GM18867 (cell line): Measurements from ENCODE around the gene RNF222.
"Not testable (repeated sequence)": the region's sequence is repeated elsewhere in the genome, so short reads cannot be mapped to it uniquely, and the experiment has no call there.

ENCODE experiments used
- ATAC-seq: cut with Tn5 transposase; IDR thresholded peaks from one replicate; pipeline ENCODE4 v1.9.1; 2021; ENCODE audit warnings: mild to moderate bottlenecking, moderate library complexity; ENCODE audit not compliant: unreplicated experiment

RNF222 gene

GRCh38 chr17:8382052-8382879, 15.4 kb downstream of the RNF222 start:
- ATAC-seq: no peak

- ATAC-seq: no peak
Observed at GRCh38 chr17:8380049-8380448, 17.6 kb downstream of the RNF222 start.

DNA sequence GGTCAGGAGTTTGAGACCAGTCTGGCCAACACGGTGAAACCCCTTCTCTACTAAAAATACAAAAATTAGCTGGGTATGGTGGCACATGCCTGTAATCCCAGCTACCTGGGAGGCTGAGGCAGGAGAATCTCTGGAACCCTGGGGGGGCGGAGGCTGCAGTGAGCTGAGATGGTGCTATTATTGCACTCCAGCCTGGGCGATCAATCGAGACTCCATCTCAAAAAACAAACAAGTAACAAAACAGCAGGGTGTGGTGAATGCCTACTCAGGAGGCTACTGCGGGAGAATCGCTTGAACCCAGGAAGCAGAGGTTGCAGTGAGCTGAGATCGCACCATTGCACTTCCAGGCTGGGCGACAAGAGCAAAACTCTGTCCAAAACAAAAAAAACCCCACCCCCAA, 19.5 kb downstream of the RNF222 start:
- not testable (repeated sequence) for ATAC-seq

DNA sequence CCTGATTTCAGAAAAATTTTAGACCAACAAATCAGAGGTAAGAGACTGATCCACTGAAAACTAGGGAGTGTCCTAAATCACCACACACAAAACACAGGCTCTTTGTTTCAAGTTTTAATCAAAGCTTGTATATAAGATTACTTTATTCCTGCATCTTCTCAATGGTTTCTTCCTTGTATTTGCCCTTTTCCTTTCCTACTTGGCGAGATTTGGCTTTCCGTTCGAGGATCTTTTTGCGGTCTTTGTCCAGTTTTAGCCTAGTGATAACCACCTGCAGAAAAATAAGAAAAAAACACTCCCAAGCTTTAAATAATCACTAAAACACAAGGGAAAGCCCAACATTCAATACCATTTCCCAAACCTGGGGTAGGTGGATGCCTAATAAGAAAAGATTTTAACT, 20.2 kb downstream of the RNF222 start:
- no peak for ATAC-seq

DNA sequence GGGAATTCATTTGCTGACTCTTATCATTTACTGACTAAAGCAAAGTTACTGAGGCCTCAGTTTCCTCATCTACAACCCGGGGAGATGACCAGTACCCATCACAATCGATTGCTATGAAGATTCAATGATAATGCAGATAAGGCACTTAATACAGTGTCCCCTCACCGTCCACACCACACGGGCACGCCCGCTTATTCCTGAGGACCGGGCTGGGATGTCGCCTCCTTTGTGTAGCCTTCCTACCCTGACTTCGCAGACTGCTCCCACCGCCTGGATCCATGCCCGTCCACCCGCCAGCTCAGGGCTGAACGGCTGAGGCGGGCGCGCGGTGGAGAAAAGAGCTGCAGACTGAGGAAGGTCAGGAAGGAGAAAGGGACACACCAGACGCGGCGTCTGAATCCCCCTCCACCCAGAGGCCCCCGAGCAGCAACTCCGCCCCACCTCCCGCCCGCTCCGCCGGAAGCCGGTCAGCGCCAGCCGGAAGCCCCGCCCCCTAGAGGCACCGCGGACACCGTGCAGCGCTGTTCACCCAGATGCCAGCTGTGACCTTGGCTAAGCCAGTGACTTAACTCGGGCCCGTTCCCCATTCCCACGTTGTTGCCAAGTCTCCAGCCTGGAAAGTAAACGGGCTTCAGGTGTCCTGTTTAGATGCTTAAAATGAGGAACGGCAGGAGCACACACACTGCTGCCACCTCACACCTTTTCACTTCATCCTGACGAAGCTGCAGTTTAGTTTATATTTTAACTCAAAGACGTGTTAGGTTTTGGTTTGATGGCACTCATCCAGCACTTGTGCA, 21.2 kb downstream of the RNF222 start, which contains the start of gene KRABD2:
KRABD2 (minus strand) TSS at position 434 of the 797 bp plus-strand sequence.
- peak; percentile 88 for ATAC-seq

DNA sequence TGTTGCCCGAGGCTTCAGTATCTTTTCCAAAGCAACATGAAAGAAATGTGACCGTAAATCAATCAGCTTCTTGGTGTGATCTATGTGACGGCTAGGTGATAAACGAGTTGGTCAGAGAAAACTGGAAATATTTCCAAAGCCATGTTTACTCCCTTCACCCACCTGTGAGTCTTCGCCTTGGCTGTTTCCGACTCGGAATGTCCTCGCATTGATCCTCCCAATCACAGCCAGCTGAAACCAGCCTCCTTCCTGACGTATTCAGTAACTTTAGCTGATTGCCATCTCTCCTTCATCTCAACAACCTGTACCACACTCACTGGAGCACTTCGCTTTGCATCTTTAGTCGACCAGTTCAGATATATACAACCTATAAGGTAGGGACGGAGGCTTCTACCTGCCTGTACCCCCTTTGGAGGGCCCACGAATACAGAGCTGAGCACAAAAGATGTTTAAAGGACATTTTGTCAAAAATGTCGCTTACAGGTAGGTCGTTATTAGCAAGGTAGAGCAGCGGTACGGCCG, 21.8 kb downstream of the RNF222 start:
- ATAC-seq: no peak

DNA sequence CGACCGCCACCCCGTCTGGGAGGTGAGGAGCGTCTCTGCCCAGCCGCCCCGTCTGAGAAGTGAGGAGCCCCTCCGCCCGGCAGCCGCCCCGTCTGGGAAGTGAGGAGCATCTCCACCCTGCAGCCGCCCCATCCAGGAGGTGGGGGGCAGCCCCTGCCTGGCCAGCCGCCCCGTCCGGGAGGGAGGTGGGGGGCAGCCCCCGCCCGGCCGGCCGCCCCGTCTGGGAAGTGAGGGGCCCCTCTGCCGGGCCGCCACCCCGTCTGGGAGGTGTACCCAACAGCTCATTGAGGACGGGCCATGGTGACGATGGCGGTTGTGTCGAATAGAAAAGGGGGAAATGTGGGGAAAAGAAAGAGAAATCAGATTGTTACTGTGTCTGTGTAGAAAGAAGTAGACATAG, 23.8 kb downstream of the RNF222 start:
- not testable (repeated sequence) for ATAC-seq

DNA sequence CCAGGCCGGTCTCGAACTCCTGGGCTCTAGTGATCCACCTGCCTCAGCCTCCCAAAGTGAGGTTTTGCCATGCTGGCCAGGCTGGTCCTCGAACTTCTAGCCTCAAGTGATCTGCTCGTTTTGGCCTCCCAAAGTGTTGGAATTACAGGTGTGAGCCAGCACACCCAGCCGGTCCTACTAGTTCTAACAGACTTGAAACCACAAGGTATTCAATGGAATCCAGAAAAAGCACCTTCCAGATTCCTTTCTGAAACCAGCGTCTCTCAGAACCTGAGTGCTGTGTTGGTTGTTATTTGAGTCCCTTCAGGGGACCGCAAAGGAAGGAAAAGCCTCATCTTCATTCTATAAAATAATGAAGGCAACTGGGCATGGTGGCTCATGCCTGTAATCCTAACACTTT, 25.2 kb downstream of the RNF222 start:
- no peak for ATAC-seq

- ATAC-seq: no peak
Observed at GRCh38 chr17:8371786-8372185, 25.8 kb downstream of the RNF222 start.

DNA sequence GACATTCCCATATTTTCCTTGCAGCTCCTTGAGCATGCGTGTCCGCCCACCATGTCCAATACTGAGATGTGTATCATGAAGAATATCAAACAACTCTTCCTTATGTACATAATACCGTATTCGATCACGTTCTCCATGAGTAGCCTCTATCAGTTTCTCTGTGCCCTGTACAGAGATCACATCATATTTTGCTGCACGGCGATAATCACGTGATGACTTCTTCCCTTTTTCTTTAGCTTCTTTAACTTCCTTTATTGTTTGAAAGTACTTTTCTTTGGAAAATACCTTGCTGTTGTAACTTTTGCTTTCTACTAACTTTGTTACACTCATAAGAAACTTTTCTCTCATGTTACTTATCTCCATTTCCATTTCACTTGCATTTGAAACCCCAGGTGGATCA, 27.7 kb downstream of the RNF222 start:
- no peak for ATAC-seq

GRCh38 chr17:8368193-8368592, 29.4 kb downstream of the RNF222 start:
- ATAC-seq: no peak

GRCh38 chr17:8366231-8366630, 31.4 kb downstream of the RNF222 start:
- no peak for ATAC-seq

DNA sequence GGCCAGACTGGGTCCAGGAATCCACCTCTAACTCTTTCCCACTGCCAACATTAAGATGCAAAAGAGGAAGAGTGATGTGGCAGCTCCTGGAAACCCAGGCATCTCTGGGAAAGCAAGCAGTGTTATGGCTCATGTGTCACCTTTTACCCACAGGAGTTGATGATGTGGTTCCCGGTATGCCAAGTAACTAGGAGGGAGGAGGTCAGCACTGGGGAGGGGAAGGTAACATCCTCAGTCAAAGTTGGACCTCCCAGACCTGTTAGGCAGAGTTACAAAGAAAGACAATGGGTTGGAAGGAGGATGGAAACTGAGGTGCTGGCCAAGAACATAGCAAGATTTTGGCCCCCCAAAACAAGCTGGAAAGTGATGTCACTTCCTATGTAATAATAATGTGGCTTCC, 32.5 kb downstream of the RNF222 start:
- ATAC-seq: no peak

- no peak for ATAC-seq
Observed at GRCh38 chr17:8362651-8363332, 34.8 kb downstream of the RNF222 start.

DNA sequence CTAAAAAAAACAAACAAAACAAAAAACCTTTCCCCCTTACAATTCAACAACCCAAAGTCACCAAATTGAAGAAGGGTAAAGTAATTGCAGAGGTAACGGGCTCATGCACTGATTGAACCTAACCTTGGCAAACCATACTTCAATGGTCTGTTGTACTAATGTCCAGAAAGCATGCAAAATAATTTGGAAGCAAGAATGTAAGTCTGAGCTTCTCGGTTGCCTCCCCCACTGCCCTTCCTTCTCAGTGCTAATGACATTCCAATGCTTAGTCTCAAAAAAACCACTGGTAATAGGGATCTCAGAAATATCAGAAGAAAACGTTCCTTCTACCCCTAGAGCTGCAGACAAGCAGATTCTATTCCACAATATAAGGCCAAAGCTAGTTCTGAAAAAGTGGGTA, 36.9 kb downstream of the RNF222 start:
- ATAC-seq: no peak

DNA sequence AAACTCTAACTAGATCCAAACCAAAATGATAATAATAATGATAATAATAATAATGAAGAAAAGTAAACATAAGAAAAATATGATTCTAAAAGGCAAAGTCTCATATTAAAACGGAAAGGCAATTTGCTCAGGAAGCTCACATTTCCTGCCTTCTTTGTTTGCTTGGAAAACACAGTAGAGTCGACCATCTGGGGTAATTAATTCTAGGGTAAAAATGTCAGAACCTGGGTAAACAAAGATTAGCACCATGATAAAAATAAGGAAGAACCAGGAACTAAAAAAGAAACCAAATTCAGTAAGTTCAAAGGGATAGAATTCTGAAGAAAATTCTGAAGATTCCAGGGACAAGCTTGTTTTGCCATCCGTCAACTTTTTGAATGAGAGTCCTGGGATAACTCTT, 37.4 kb downstream of the RNF222 start:
- ATAC-seq: no peak

- no peak for ATAC-seq
Observed at GRCh38 chr17:8359769-8360168, 37.9 kb downstream of the RNF222 start.

DNA sequence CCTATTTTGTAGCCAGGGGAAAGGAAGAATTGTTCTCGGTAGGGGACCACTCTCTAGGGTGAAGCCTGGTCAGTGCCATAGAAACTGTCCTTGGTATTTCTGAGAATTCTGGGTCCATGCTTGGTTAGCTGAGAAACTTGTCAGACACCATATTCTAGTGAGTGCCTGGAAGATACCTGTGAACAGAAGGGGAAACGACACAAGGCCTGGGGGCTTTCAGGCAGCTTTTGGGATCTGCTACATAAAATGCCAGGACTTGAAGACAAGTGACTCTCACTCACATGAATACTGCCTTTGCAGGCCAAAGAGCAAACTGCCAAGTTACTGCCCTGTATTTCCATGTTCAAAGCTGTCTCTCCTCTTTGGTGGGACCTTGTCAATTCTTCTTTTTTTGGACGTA, 39.7 kb downstream of the RNF222 start:
- ATAC-seq: no peak

GRCh38 chr17:8354236-8354635, 43.4 kb downstream of the RNF222 start:
- no peak for ATAC-seq

DNA sequence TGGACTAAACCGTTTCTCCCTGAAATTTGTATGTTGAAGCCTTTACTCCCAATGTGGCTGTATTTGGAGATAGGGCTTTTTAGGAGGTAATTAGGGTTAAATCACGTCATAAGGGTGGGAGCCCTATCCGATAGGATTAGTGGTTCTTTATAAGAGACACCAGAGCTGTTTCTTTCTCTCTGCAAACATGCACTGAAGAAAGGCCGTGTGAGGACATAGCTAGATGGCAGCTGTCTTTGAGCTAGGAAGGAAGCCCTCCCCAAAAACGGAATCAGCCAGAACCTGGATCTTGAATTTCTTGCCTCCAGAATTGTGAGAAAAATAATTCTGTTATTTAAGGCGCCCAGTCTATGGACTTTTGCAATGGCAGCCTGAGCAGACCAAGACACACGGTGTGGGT, 43.9 kb downstream of the RNF222 start:
- ATAC-seq: no peak

DNA sequence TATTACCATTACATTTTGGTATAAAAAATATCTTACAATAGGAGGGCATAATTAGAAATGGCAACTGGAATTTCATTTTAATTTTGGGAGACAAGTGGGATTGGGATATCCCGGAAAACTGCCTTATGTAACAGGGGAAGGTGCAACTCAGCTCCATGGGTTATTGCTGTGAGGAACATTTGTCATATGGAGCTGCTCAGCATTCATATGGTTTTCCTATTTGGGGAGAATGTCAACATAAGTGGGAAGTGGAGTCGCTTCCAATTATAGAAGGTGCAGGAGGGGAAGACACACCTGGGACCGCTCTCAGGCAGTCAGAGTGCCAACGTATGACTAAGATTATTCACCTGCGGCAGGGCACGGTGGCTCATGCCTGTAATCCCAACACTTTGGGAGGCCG, 47.3 kb downstream of the RNF222 start:
- ATAC-seq: no peak
